Measurements from ENCODE around the gene ELOVL1.

The ELOVL1 gene

GRCh38 chr1:43360616-43361015 lies 7.2 kb downstream of the ELOVL1 start:
- peak overlapping the region; percentile 91 for H3K27ac ChIP-seq
- no peak for TF ChIP-seq ZFX (IDR thresholded peaks at IDR 0.05)
- TF ChIP-seq CTCF (conservative IDR thresholded peaks at IDR 0.05), result no peak

GRCh38 chr1:43359696-43360095 lies 8.1 kb downstream of the ELOVL1 start:
- peak overlapping the region; percentile 91 for H3K27ac ChIP-seq
- TF ChIP-seq ZFX (IDR thresholded peaks at IDR 0.05) (no peak), CTCF (conservative IDR thresholded peaks at IDR 0.05) (no peak)

- peak within 1 kb of the TSS; percentile 91 for H3K27ac ChIP-seq
- TF ChIP-seq ZFX (IDR thresholded peaks at IDR 0.05), result no peak
- TF ChIP-seq CTCF (conservative IDR thresholded peaks at IDR 0.05), result no peak
Observed at GRCh38 chr1:43358746-43359693, 8.8 kb downstream of the ELOVL1 start, which contains the start of gene CDC20. CDC20 (plus strand) TSS chr1:43358981; CDS start chr1:43359216, 235 bp downstream.

GRCh38 chr1:43358121-43358745 lies 9.6 kb downstream of the ELOVL1 start:
- TF ChIP-seq CTCF (conservative IDR thresholded peaks at IDR 0.05) (peak; percentile 77), ZFX (IDR thresholded peaks at IDR 0.05) (0 out of 2 replicates have a peak, but pooled peaks have one; percentile 20)
- H3K27ac ChIP-seq, result peak overlapping the region; percentile 91

GRCh38 chr1:43357251-43357650 lies 10.6 kb downstream of the ELOVL1 start:
- peak overlapping the region; percentile 91; the same call in 1 of the 2 replicates for H3K27ac ChIP-seq
- no peak for TF ChIP-seq ZFX (IDR thresholded peaks at IDR 0.05)
- no peak for TF ChIP-seq CTCF (conservative IDR thresholded peaks at IDR 0.05)

- TF ChIP-seq CTCF (conservative IDR thresholded peaks at IDR 0.05) (no peak), ZFX (IDR thresholded peaks at IDR 0.05) (no peak)
- no peak overlapping the region for H3K27ac ChIP-seq
Observed at GRCh38 chr1:43354936-43355335, 12.9 kb downstream of the ELOVL1 start.

DNA sequence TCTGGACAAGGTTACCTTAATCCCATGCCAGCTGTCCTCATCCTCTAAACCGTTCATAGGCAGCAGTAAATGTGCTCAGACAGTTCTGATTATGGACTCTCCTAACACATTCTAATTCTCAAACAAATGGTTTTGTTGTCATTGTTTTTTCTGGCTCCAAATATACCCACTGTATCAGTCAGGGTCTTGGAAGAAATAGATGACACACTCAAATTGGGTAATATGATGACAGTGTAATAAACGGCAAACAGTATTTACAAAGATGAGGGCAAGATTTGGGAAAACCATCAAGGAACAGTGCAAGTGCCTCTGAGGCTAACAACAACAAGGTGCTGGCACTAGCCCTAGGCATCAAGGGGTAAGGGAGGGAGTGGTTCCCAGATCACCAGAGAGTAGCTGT lies 13.3 kb downstream of the ELOVL1 start:
- H3K27ac ChIP-seq, result no peak overlapping the region
- TF ChIP-seq ZFX (IDR thresholded peaks at IDR 0.05), result no peak
- no peak for TF ChIP-seq CTCF (conservative IDR thresholded peaks at IDR 0.05)

Data from C4-2B (cell line).